Measurements from ENCODE around the gene NOTUM. TPM values are rescaled to one million over a fixed set of nuclear protein-coding genes. Genes with fewer than 3 reads are reported as not detected.

NOTUM gene
- total and polyA plus RNA-seq, 2 of the 4 experiments (the other 2 are of a cell fraction): 0.05 TPM; not detected in 1

- no peak overlapping the region for H3K23ac ChIP-seq (ENCODE audit: low read depth, low read length)
- DNase-seq (no peak), ATAC-seq (ENCODE audit: low read depth) (no peak)
- no peaks in the 10 kb centered on the region for H3K27me3 ChIP-seq (ENCODE audit: control insufficient read depth, insufficient read depth, low read length)
- H4K91ac ChIP-seq (ENCODE audit: insufficient read depth, low read depth, low read length): no peak overlapping the region
- H2BK15ac ChIP-seq (ENCODE audit: low read depth, low read length): no peak overlapping the region
- H3K14ac ChIP-seq (replicated peaks; ENCODE audit: low read depth, low read length): no peak overlapping the region
- H3K4me3 ChIP-seq (ENCODE audit: insufficient read depth, low read depth, low read length): no peak overlapping the region
- ChIA-PET POLR2A (ENCODE audit: unreplicated experiment) (no interaction called here), CTCF (no interaction called here)
- peaks cover 13% of the 10 kb centered on the region for H3K9me1 ChIP-seq (ENCODE audit: insufficient read depth, low read length)
- peaks cover 23% of the 10 kb centered on the region for H4K20me1 ChIP-seq (ENCODE audit: insufficient read depth, low read length)
- no TSS peak for BruUV-seq (replicated peaks)
- H2BK120ac ChIP-seq (ENCODE audit: low read depth, low read length): no peak overlapping the region
- no peak overlapping the region for H3K56ac ChIP-seq (ENCODE audit: extremely low read depth, insufficient read depth, low read length)
- H3K18ac ChIP-seq (ENCODE audit: low read depth, low read length): no peak overlapping the region
- H3K79me1 ChIP-seq (ENCODE audit: low read depth in 1 of 2, low read length in 2 of 2): peaks cover 13 to 41% of the 10 kb centered on the region in 2 experiments; a peak in 3 of 4 replicates
- H3K4ac ChIP-seq (ENCODE audit: low read depth, low read length): no peak overlapping the region
- WGBS, 2 experiments (ENCODE audit: extremely low coverage in 2 of 2, insufficient read length in 1 of 2): 65% methylated on average over 9 of the region's 20 CpGs; no CpG with 5 or more reads in 1 of the 2 experiments
- in situ Hi-C loops (cut with MboI; ENCODE audit: low sequenced_read_pairs): no loop called here
- H2AFZ ChIP-seq (replicated peaks; ENCODE audit: low read length, poor library complexity): no peak overlapping the region
- H2BK20ac ChIP-seq (ENCODE audit: low read depth, low read length): no peak overlapping the region
- H2AK9ac ChIP-seq (replicated peaks; ENCODE audit: low read depth, low read length, poor library complexity): no peak overlapping the region
- peaks cover 11% of the 10 kb centered on the region for H3K4me1 ChIP-seq (ENCODE audit: control insufficient read depth, insufficient read depth, low read length)
- H3K36me3 ChIP-seq (ENCODE audit: control insufficient read depth, insufficient read depth, low read length): peaks cover 27% of the 10 kb centered on the region; the same call in 1 of the 2 replicates
- intact Hi-C loops (cut with micrococcal nuclease): no loop called here
- TF ChIP-seq RFX5 (IDR thresholded peaks at IDR 0.05; ENCODE audit: low read depth, low read length) (no peak), MAFK (IDR thresholded peaks at IDR 0.05; ENCODE audit: low read depth, low read length) (no peak), RAD21 (IDR thresholded peaks at IDR 0.05; ENCODE audit: low read length) (no peak), CEBPB (IDR thresholded peaks at IDR 0.05; ENCODE audit: low read depth, low read length) (no peak), SMC3 (IDR thresholded peaks at IDR 0.05; ENCODE audit: low read depth, low read length) (no peak), POLR2A (IDR thresholded peaks at IDR 0.05; ENCODE audit: low read depth, low read length) (no peak), MAZ (IDR thresholded peaks at IDR 0.05; ENCODE audit: borderline replicate concordance, low read depth, low read length) (no peak), NFE2L2 (IDR thresholded peaks at IDR 0.05; ENCODE audit: low read depth, low read length) (no peak), FOS (IDR thresholded peaks at IDR 0.05; ENCODE audit: low read depth, low read length) (no peak), CHD1 (IDR thresholded peaks at IDR 0.05; ENCODE audit: low read depth, low read length) (no peak), RCOR1 (IDR thresholded peaks at IDR 0.05; ENCODE audit: insufficient replicate concordance, low read length) (no peak), CTCF (conservative IDR thresholded peaks at IDR 0.05; ENCODE audit: low read depth, low read length) (no peak), MXI1 (IDR thresholded peaks at IDR 0.05; ENCODE audit: borderline replicate concordance, low read depth, low read length) (no peak), BHLHE40 (IDR thresholded peaks at IDR 0.05; ENCODE audit: low read depth, low read length) (no peak), ELK1 (IDR thresholded peaks at IDR 0.05; ENCODE audit: borderline replicate concordance, low read depth, low read length) (no peak)
- no peak overlapping the region for H2BK5ac ChIP-seq (ENCODE audit: low read depth, low read length, poor library complexity, severe bottlenecking)
- no peak overlapping the region for H4K5ac ChIP-seq (ENCODE audit: low read depth, low read length)
- H3K27ac ChIP-seq (ENCODE audit: insufficient read depth, low read length): no peak overlapping the region
- H2AK5ac ChIP-seq (ENCODE audit: low read depth, low read length): no peak overlapping the region
- H4K8ac ChIP-seq (ENCODE audit: low read depth in 2 of 2, low read length in 2 of 2): no peak overlapping the region
- dilution Hi-C loops (cut with HindIII; ENCODE audit: low sequenced_read_pairs, unreplicated experiment): no loop called here
- no peaks in the 10 kb centered on the region for H3K9me3 ChIP-seq (ENCODE audit: control insufficient read depth, insufficient read depth, low read length)
- no peak overlapping the region for H3K4me2 ChIP-seq (ENCODE audit: low read depth, low read length)
- no peak overlapping the region for H3K9ac ChIP-seq (ENCODE audit: low read depth, low read length)
Observed at GRCh38 chr17:81930142-81931125, 30.6 kb downstream of the NOTUM start.
